MM.1S (cell line): ENCODE results near the gene NOS1.

ENCODE experiments used
- DNase-seq: peaks from one replicate; pipeline ENCODE4 v3.0.0-alpha.2; 2015
- H2AFZ ChIP-seq: fragments of 300-600 bp; sonication (generic); 2 replicates; pipeline ENCODE4 v1.6.0; 2016; ENCODE audit warnings: antibody characterized with exemption, low read length
- H3F3A ChIP-seq: fragments of 300-600 bp; sonication (generic); 2 replicates; pipeline ENCODE4 v1.6.1; 2016; ENCODE audit warnings: mild to moderate bottlenecking, antibody characterized with exemption, low read length, moderate library complexity, mixed read lengths; ENCODE audit not compliant: insufficient read depth
- H3K27ac ChIP-seq: fragments of 300-600 bp; sonication (generic); 2 replicates; pipeline ENCODE4 v1.5.1; 2016; ENCODE audit warnings: mild to moderate bottlenecking, low read length
- H3K27me3 ChIP-seq: fragments of 300-600 bp; sonication (generic); replicated peaks from 2 replicates; pipeline ENCODE4 v1.6.0; 2016; ENCODE audit warnings: low read length; ENCODE audit not compliant: insufficient read depth
- H3K36me3 ChIP-seq: fragments of 300-600 bp; sonication (generic); replicated peaks from 2 replicates; pipeline ENCODE4 v1.6.1; 2016; ENCODE audit warnings: mild to moderate bottlenecking, low read length, mixed read lengths; ENCODE audit not compliant: insufficient read depth
- H3K4me1 ChIP-seq: fragments of 300-600 bp; sonication (generic); 2 replicates; pipeline ENCODE4 v1.6.1; 2016; ENCODE audit warnings: low read length, mixed read lengths
- H3K4me2 ChIP-seq: fragments of 300-600 bp; sonication (generic); 2 replicates; pipeline ENCODE4 v1.6.0; 2016; ENCODE audit warnings: low read depth, low read length
- H3K4me3 ChIP-seq: fragments of 300-600 bp; sonication (generic); 2 replicates; pipeline ENCODE4 v1.5.1; 2016; ENCODE audit warnings: low read length, mixed read lengths
- H3K79me2 ChIP-seq: fragments of 300-600 bp; sonication (generic); 2 replicates; pipeline ENCODE4 v1.6.1; 2016; ENCODE audit warnings: mixed run types, low read length, mixed read lengths
- H3K9ac ChIP-seq: fragments of 300-600 bp; sonication (generic); 2 replicates; pipeline ENCODE4 v1.6.1; 2016; ENCODE audit warnings: low read length, mixed read lengths
- H3K9me2 ChIP-seq: fragments of 300-600 bp; sonication (generic); replicated peaks from 2 replicates; pipeline ENCODE4 v1.6.1; 2016; ENCODE audit warnings: mild to moderate bottlenecking, low read length, mixed read lengths; ENCODE audit not compliant: insufficient read depth
- H3K9me3 ChIP-seq: fragments of 300-600 bp; sonication (generic); replicated peaks from 2 replicates; pipeline ENCODE4 v1.6.1; 2016; ENCODE audit warnings: mild to moderate bottlenecking, low read length, mixed read lengths; ENCODE audit not compliant: insufficient read depth
- H4K20me1 ChIP-seq: fragments of 300-600 bp; sonication (generic); 2 replicates; pipeline ENCODE4 v1.6.1; 2016; ENCODE audit warnings: mild to moderate bottlenecking, low read length, moderate library complexity, mixed read lengths; ENCODE audit not compliant: insufficient read depth
- EZH2 ChIP-seq: fragments of 300-600 bp; sonication (generic); optimal IDR thresholded peaks from 2 replicates; pipeline ENCODE3; 2017; ENCODE audit warnings: low read depth, mild to moderate bottlenecking, antibody characterized with exemption, low read length, mixed read lengths
- EZH2phosphoT487 ChIP-seq: fragments of 300-600 bp; sonication (generic); IDR thresholded peaks from 2 replicates; pipeline ENCODE4 v1.6.1; 2018; ENCODE audit warnings: antibody characterized with exemption, low read length
- TF ChIP-seq, protein P1 (sequence below): fragments of 300-600 bp; sonication (generic); IDR thresholded peaks from 2 replicates; pipeline ENCODE4 v1.5.1; 2016; ENCODE audit warnings: antibody characterized with exemption, low read length, mixed read lengths

Gene NOS1

DNA sequence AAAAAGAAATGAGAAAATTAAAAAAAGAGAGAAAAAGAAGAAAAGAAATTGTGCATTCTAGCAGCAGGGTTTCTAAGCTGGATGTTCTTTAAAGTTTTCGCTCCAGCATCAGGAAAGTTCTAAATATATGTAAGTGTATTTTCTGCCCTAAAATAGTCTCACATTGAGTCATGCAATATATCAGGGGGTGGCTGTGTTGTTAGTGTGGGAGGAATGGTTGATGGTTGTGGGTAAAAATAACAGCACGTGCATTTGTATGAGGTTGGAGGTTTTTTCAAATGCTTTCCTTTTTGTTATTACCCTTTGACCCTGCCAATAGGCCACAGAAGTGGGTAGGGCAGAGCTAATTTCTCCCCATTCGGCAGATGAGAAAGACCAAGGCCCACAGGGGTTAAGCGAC, 106.0 kb downstream of the NOS1 start:
- Histone ChIP-seq H3K27ac (no peak overlapping the region), H3K9me2 (no peaks in the 10 kb centered on the region), H3K4me1 (no peaks in the 10 kb centered on the region), H3K36me3 (no peaks in the 10 kb centered on the region), H3F3A (no peaks in the 10 kb centered on the region), H3K4me3 (no peak overlapping the region), H3K4me2 (no peak overlapping the region), H3K9ac (no peak overlapping the region), H2AFZ (no peak overlapping the region), H3K27me3 (no peaks in the 10 kb centered on the region), H3K9me3 (no peaks in the 10 kb centered on the region), H4K20me1 (no peaks in the 10 kb centered on the region), H3K79me2 (no peaks in the 10 kb centered on the region)
- TF ChIP-seq EZH2, result no peak
- TF ChIP-seq EZH2phosphoT487, result no peak
- TF ChIP-seq, protein P1, sequence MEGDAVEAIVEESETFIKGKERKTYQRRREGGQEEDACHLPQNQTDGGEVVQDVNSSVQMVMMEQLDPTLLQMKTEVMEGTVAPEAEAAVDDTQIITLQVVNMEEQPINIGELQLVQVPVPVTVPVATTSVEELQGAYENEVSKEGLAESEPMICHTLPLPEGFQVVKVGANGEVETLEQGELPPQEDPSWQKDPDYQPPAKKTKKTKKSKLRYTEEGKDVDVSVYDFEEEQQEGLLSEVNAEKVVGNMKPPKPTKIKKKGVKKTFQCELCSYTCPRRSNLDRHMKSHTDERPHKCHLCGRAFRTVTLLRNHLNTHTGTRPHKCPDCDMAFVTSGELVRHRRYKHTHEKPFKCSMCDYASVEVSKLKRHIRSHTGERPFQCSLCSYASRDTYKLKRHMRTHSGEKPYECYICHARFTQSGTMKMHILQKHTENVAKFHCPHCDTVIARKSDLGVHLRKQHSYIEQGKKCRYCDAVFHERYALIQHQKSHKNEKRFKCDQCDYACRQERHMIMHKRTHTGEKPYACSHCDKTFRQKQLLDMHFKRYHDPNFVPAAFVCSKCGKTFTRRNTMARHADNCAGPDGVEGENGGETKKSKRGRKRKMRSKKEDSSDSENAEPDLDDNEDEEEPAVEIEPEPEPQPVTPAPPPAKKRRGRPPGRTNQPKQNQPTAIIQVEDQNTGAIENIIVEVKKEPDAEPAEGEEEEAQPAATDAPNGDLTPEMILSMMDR, result no peak
- DNase-seq, result no peak

DNA sequence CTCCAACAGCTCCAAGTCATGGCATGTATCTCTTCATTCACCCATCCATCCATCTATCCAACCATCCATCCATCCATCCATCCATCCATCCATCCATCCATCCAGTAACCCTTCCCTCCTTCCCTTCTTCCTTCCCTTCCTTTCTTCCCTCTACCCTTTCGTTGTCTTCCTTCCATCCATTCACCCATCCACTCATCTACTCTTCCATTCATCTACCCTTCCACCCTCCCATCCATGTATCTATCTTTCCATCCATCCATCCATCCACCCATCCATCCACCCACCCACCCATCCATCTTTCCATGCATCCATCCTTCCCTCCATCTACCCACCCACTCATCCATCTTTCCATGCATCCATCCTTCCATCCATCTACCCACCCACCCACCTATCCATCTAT, 117.9 kb downstream of the NOS1 start:
- no peak overlapping the region for H3K27ac ChIP-seq
- H3K27me3 ChIP-seq, result no peaks in the 10 kb centered on the region
- H3K4me1 ChIP-seq, result no peaks in the 10 kb centered on the region
- no peak for DNase-seq
- H3K9ac ChIP-seq, result no peak overlapping the region
- no peak overlapping the region for H3K4me2 ChIP-seq
- no peaks in the 10 kb centered on the region for H3F3A ChIP-seq
- H3K9me2 ChIP-seq, result no peaks in the 10 kb centered on the region
- TF ChIP-seq, protein P1, result no peak
- TF ChIP-seq EZH2phosphoT487 (no peak), EZH2 (no peak)
- H3K36me3 ChIP-seq, result no peaks in the 10 kb centered on the region
- H3K9me3 ChIP-seq, result no peaks in the 10 kb centered on the region
- no peaks in the 10 kb centered on the region for H4K20me1 ChIP-seq
- H2AFZ ChIP-seq, result no peak overlapping the region
- H3K4me3 ChIP-seq, result no peak overlapping the region
- H3K79me2 ChIP-seq, result no peaks in the 10 kb centered on the region

DNA sequence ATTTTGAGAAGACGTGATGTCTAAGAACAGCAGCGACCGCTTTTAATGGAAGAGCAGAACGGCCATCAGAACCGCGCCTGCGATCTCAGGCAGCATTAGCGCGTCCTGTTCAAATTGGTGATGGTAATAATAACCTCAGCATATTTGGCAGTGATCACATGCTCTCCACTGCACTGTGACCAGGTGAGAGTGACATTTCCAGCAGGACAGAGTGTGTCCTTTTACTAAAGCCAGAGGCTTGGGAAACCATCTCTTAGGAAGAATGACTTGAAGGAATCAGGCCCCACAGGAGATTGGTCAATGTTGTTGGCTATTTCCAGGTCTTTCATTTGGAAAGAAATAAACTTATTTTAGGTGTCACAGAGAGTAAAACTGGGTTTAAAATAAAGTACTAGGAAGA, 119.7 kb downstream of the NOS1 start:
- no peak overlapping the region for H3K9ac ChIP-seq
- H3K9me3 ChIP-seq, result no peaks in the 10 kb centered on the region
- TF ChIP-seq, protein P1, result no peak
- TF ChIP-seq EZH2phosphoT487 (no peak), EZH2 (no peak)

More for the DNA sequence above, 119.7 kb downstream of the NOS1 start:
- Histone ChIP-seq H3K4me2 (no peak overlapping the region), H3K9me2 (no peaks in the 10 kb centered on the region), H3K4me3 (no peak overlapping the region), H3K27me3 (no peaks in the 10 kb centered on the region), H3K36me3 (no peaks in the 10 kb centered on the region), H3K79me2 (no peaks in the 10 kb centered on the region), H4K20me1 (no peaks in the 10 kb centered on the region), H3K27ac (no peak overlapping the region), H2AFZ (no peak overlapping the region), H3K4me1 (no peaks in the 10 kb centered on the region), H3F3A (no peaks in the 10 kb centered on the region)
- DNase-seq, result no peak
